Stimulated activated memory B cell treated with anti-CD40 and anti-IgM and Interleukin-4, amounts not matched to agents 10 μg/mL and 1 μg/mL and 100 μg/mL, for 72 hours (primary cell): ENCODE data around the gene EMC8.
"Not testable (repeated sequence)": the region's sequence is repeated elsewhere in the genome, so short reads cannot be mapped to it uniquely, and the experiment has no call there.

ENCODE experiments used
- ATAC-seq: fragments of 150-1000 bp; cut with Tn5 transposase; 2 replicates; pipeline ENCODE4 v1.10.0; 2021
- H3K27ac Mint-ChIP-seq: one replicate; pipeline ENCODE4 v1.8.0; 2022; ENCODE audit warnings: mild to moderate bottlenecking, mixed read lengths
- H3K27me3 Mint-ChIP-seq: one replicate; pipeline ENCODE4 v1.8.0; 2022; ENCODE audit warnings: mixed read lengths
- H3K36me3 Mint-ChIP-seq: one replicate; pipeline ENCODE4 v1.8.0; 2022; ENCODE audit warnings: mixed read lengths
- H3K4me1 Mint-ChIP-seq: one replicate; pipeline ENCODE4 v1.8.0; 2022; ENCODE audit warnings: mixed read lengths
- H3K4me3 Mint-ChIP-seq: one replicate; pipeline ENCODE4 v1.8.0; 2022; ENCODE audit warnings: mild to moderate bottlenecking, moderate library complexity, mixed read lengths
- H3K9me3 Mint-ChIP-seq: one replicate; pipeline ENCODE4 v1.8.0; 2022; ENCODE audit warnings: mixed read lengths

The EMC8 gene

GRCh38 chr16:85810742-85811115 lies 11.4 kb upstream of the EMC8 start:
- Mint-ChIP-seq H3K27ac (no peak overlapping the region), H3K4me3 (no peak overlapping the region), H3K4me1 (no peaks in the 10 kb centered on the region), H3K27me3 (peaks cover 30% of the 10 kb centered on the region), H3K36me3 (peaks cover 21% of the 10 kb centered on the region), H3K9me3 (no peaks in the 10 kb centered on the region)
- peak; percentile 10 for ATAC-seq

- Mint-ChIP-seq H3K9me3 (no peaks in the 10 kb centered on the region), H3K4me1 (no peaks in the 10 kb centered on the region), H3K27me3 (peaks cover 30% of the 10 kb centered on the region), H3K4me3 (no peak overlapping the region), H3K36me3 (peaks cover 26% of the 10 kb centered on the region), H3K27ac (no peak overlapping the region)
- ATAC-seq: peak; percentile 34
Measured at GRCh38 chr16:85810097-85810741, 10.9 kb upstream of the EMC8 start.

GRCh38 chr16:85809645-85810044 lies 10.3 kb upstream of the EMC8 start:
- H3K36me3 Mint-ChIP-seq: peaks cover 32% of the 10 kb centered on the region
- no peaks in the 10 kb centered on the region for H3K4me1 Mint-ChIP-seq
- H3K4me3 Mint-ChIP-seq: no peak overlapping the region
- no peak overlapping the region for H3K27ac Mint-ChIP-seq
- no peaks in the 10 kb centered on the region for H3K9me3 Mint-ChIP-seq
- peaks cover 28% of the 10 kb centered on the region for H3K27me3 Mint-ChIP-seq
- no peak for ATAC-seq

- Mint-ChIP-seq H3K4me1 (peaks cover 2% of the 10 kb centered on the region), H3K36me3 (peaks cover 36% of the 10 kb centered on the region), H3K4me3 (no peak overlapping the region), H3K27me3 (peaks cover 21% of the 10 kb centered on the region), H3K9me3 (no peaks in the 10 kb centered on the region), H3K27ac (no peak overlapping the region)
- ATAC-seq: no peak
Measured at GRCh38 chr16:85808926-85809325, 9.6 kb upstream of the EMC8 start.

GRCh38 chr16:85808104-85808503 lies 8.8 kb upstream of the EMC8 start:
- not testable (repeated sequence) for H3K27ac Mint-ChIP-seq, H3K9me3 Mint-ChIP-seq, ATAC-seq, H3K4me1 Mint-ChIP-seq, H3K4me3 Mint-ChIP-seq
- peaks cover 44% of the 10 kb centered on the region for H3K36me3 Mint-ChIP-seq
- peaks cover 21% of the 10 kb centered on the region for H3K27me3 Mint-ChIP-seq

- H3K27me3 Mint-ChIP-seq: peaks cover 15% of the 10 kb centered on the region
- peaks cover 15% of the 10 kb centered on the region for H3K4me1 Mint-ChIP-seq
- H3K27ac Mint-ChIP-seq, ATAC-seq, H3K9me3 Mint-ChIP-seq, H3K4me3 Mint-ChIP-seq: not testable (repeated sequence)
- peaks cover 49% of the 10 kb centered on the region for H3K36me3 Mint-ChIP-seq
Measured at GRCh38 chr16:85807340-85807739, 8.0 kb upstream of the EMC8 start.

- H3K27ac Mint-ChIP-seq: no peak overlapping the region
- peaks cover 7% of the 10 kb centered on the region for H3K27me3 Mint-ChIP-seq
- H3K9me3 Mint-ChIP-seq: no peaks in the 10 kb centered on the region
- H3K36me3 Mint-ChIP-seq: peaks cover 57% of the 10 kb centered on the region
- no peak for ATAC-seq
- H3K4me1 Mint-ChIP-seq: peaks cover 23% of the 10 kb centered on the region
- no peak overlapping the region for H3K4me3 Mint-ChIP-seq
Measured at GRCh38 chr16:85806539-85806938, 7.2 kb upstream of the EMC8 start.

GRCh38 chr16:85805442-85806045 lies 6.2 kb upstream of the EMC8 start:
- Mint-ChIP-seq H3K36me3 (peaks cover 60% of the 10 kb centered on the region), H3K27me3 (no peaks in the 10 kb centered on the region), H3K4me1 (peaks cover 33% of the 10 kb centered on the region), H3K27ac (no peak overlapping the region), H3K9me3 (no peaks in the 10 kb centered on the region), H3K4me3 (no peak overlapping the region)
- ATAC-seq: no peak

GRCh38 chr16:85803570-85803969 lies 4.2 kb upstream of the EMC8 start:
- no peaks in the 10 kb centered on the region for H3K27me3 Mint-ChIP-seq
- H3K4me1 Mint-ChIP-seq: peaks cover 39% of the 10 kb centered on the region
- H3K4me3 Mint-ChIP-seq: no peak overlapping the region
- H3K27ac Mint-ChIP-seq: no peak overlapping the region
- no peaks in the 10 kb centered on the region for H3K9me3 Mint-ChIP-seq
- H3K36me3 Mint-ChIP-seq: peaks cover 53% of the 10 kb centered on the region
- ATAC-seq: no peak

GRCh38 chr16:85800321-85800669 lies 951 bp upstream of the EMC8 start:
- peak; percentile 26 for ATAC-seq
- peaks cover 56% of the 10 kb centered on the region for H3K4me1 Mint-ChIP-seq
- no peaks in the 10 kb centered on the region for H3K9me3 Mint-ChIP-seq

GRCh38 chr16:85798901-85799496 lies 345 bp downstream of the EMC8 start:
- Mint-ChIP-seq H3K4me1 (peaks cover 63% of the 10 kb centered on the region), H3K36me3 (peaks cover 54% of the 10 kb centered on the region), H3K9me3 (no peaks in the 10 kb centered on the region), H3K4me3 (peak overlapping the region; percentile 94), H3K27ac (peak overlapping the region; percentile 97), H3K27me3 (no peaks in the 10 kb centered on the region)
- ATAC-seq: peak; percentile 58

More at GRCh38 chr16:85800321-85800669, 951 bp upstream of the EMC8 start:
- peaks cover 51% of the 10 kb centered on the region for H3K36me3 Mint-ChIP-seq
- peak overlapping the region; percentile 94 for H3K4me3 Mint-ChIP-seq
- peak overlapping the region; percentile 97 for H3K27ac Mint-ChIP-seq
- H3K27me3 Mint-ChIP-seq: no peaks in the 10 kb centered on the region

GRCh38 chr16:85798283-85798776 lies 1.0 kb downstream of the EMC8 start:
- Mint-ChIP-seq H3K4me3 (peak overlapping the region; percentile 94), H3K9me3 (no peaks in the 10 kb centered on the region), H3K27me3 (no peaks in the 10 kb centered on the region), H3K36me3 (peaks cover 53% of the 10 kb centered on the region), H3K27ac (peak overlapping the region; percentile 97), H3K4me1 (peaks cover 59% of the 10 kb centered on the region)
- ATAC-seq: no peak

GRCh38 chr16:85796599-85796998 lies 2.7 kb downstream of the EMC8 start:
- no peaks in the 10 kb centered on the region for H3K27me3 Mint-ChIP-seq
- no peak overlapping the region for H3K4me3 Mint-ChIP-seq
- H3K27ac Mint-ChIP-seq: peak overlapping the region; percentile 10
- H3K9me3 Mint-ChIP-seq: no peaks in the 10 kb centered on the region
- peaks cover 56% of the 10 kb centered on the region for H3K4me1 Mint-ChIP-seq
- ATAC-seq: no peak
- H3K36me3 Mint-ChIP-seq: peaks cover 56% of the 10 kb centered on the region

GRCh38 chr16:85796152-85796551 lies 3.2 kb downstream of the EMC8 start:
- Mint-ChIP-seq H3K36me3 (peaks cover 56% of the 10 kb centered on the region), H3K9me3 (no peaks in the 10 kb centered on the region), H3K27ac (no peak overlapping the region), H3K4me1 (peaks cover 52% of the 10 kb centered on the region), H3K4me3 (no peak overlapping the region), H3K27me3 (no peaks in the 10 kb centered on the region)
- no peak for ATAC-seq

- Mint-ChIP-seq H3K4me1 (peaks cover 40% of the 10 kb centered on the region), H3K9me3 (no peaks in the 10 kb centered on the region), H3K4me3 (no peak overlapping the region), H3K36me3 (peaks cover 57% of the 10 kb centered on the region), H3K27ac (no peak overlapping the region), H3K27me3 (no peaks in the 10 kb centered on the region)
- no peak for ATAC-seq
Measured at GRCh38 chr16:85794696-85795095, 4.6 kb downstream of the EMC8 start.
